Hepatic stellate cell (primary cell): Measurements from ENCODE around the gene SMG6.
"Not testable (repeated sequence)": the region's sequence is repeated elsewhere in the genome, so short reads cannot be mapped to it uniquely, and the experiment has no call there.

Experiments
- DNase-seq: peaks from one replicate; pipeline ENCODE4 v3.0.0; 2011; ENCODE audit warnings: low spot score

Gene SMG6

DNA sequence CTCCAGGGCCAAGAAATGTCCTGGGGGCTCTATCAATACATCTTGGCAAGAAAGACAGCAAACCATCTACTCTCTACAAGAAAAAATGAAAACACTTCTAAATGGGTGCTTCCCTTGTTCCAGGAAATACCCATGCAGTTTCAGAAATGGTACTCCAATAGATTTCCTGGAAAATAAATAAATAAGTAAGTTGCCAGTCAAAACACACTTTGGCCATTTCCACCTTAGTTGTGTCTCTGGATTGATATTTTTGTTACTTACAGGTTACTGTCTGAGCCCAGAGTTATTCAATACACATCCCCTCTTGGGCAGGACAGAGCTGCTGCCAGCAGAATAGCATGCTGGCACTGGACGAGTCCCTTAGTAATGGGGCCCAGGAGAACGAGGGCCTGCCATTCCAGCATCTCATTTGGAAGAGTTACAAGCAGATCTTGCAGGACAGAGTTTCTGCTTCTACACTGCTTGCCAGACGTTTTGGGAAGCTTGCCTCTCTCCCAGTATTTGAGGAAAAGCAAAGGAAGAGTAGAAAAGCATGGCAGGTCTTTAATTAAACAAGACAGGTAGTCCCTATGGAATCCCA, 100.5 kb downstream of the SMG6 start:
- DNase-seq, result no peak

DNA sequence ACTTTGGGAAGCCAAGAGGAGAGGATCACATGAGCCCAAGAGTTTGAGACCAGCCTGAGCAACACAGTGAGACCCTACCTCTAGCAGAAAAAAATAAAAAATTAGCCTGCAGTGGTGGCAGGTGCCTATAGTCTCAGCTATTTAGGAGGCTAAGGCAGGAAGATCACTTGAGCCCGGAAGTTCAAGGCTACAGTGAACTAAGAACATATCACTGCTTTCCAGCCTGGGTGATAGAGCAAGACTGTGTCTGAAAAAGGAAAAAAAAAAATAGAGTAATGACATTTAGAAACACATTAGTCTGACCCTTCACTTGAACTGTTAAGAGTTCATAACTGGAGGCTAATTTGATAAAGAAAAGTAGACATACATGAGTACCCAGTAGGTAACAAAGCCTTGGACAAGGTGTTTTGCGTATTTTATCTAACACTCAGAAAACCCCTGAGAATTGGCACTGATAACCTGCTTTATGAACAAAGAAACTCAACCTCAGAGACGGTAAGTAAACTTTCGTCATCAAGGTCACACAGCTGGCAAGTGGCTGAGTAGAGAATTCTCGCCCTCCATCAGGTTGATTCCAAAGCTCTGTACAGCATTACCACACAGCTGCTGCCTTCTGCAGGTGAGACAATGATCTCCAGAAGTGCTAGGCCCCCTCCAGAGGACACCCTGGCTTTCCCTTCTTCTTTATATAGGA, 101.1 kb downstream of the SMG6 start:
- no peak for DNase-seq

DNA sequence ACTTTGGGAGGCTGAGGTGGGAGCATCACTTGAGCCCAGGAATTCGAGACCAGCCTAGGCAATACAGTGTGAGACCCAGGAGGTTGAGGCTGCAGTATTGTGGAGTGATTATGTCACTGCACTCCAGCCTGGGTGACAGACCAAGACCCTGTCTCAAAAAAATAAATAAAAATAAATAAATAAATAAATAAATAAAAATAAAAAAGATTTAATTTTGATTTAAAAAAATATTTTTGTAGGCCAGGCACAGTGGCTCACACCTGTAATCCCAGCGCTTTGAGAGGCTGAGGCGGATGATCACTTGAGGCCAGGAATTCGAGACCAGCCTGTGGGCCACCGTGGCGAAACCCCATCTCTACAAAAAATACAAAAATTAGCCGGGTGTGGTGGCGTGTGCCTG, 104.2 kb downstream of the SMG6 start:
- DNase-seq, result not testable (repeated sequence)

DNA sequence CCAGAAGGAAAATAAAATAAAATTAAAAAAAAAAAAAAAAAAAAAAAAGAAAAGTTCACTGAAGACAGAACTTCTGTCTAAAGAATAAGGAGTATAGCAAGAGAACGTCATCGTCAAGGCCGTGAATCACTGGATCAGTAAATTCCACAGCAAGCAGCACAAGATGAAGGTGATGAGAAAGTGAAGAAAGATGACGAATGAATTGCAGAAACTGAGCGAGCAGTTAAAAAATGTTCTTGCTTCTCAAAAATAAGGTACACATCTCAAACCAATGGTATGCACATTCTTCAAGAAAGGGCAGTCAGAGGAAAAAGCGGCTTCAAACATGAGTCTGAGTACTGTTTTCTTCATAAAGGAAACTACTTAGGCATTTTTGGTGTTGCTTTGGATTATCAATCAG, 104.7 kb downstream of the SMG6 start:
- no peak for DNase-seq

DNA sequence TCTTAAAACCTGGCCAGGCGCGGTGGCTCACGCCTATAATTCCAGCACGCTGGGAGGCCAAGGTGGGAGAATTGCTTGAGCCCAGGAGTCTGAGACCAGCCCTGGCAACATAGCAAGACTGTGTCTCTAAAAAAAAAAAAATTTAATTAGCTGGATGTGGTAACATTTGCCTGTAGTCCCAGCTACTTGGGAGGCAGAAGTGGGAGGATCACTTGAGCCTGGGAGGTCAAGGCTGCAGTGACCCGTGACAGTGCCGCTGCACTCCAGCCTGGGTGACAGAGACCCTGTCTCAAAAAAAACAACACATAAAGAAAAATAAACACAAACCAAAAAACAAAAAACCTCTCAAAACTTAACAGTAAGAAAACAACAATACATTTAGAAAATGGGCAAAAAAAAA, 106.3 kb downstream of the SMG6 start:
- DNase-seq, result no peak

DNA sequence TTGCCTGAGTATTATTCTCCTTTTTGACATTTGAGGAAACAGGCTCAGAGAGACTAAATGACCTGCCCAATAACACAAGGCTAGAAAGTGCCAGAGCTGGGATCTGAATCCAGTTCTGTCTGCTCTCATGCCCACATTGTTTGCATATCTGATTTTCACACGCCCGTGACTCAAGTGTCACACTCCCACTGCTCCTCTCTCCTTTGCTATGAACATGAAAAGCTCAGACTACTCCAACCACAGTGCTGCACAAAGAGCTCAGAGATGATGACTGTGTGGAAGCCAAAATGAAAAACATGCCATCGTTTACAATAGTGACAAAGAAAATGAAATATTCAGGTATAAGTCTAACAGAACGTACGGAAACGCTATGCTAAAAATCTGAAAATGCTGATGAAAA, 107.9 kb downstream of the SMG6 start:
- DNase-seq, result no peak

DNA sequence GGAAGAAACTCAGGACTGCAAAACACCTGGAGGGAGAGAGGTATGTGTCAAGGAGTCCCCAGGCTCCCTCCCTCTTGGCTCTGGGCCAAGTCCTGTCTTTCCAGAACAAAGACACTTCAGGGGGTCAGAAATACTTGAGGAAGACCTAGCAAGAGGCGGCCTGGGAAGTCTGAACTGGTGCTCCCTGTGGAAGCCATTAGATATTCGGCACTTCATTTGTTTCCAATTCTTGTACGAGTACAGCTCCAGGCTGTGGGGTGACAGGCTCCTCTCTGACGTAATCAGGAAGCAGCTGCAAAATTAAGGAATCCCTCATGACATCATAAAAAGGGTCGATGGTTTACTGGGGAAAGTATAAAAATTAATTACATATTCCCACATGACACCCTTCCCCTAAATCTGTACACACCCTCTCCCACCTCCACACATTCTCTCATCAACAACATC, 108.7 kb downstream of the SMG6 start:
- DNase-seq, result no peak

DNA sequence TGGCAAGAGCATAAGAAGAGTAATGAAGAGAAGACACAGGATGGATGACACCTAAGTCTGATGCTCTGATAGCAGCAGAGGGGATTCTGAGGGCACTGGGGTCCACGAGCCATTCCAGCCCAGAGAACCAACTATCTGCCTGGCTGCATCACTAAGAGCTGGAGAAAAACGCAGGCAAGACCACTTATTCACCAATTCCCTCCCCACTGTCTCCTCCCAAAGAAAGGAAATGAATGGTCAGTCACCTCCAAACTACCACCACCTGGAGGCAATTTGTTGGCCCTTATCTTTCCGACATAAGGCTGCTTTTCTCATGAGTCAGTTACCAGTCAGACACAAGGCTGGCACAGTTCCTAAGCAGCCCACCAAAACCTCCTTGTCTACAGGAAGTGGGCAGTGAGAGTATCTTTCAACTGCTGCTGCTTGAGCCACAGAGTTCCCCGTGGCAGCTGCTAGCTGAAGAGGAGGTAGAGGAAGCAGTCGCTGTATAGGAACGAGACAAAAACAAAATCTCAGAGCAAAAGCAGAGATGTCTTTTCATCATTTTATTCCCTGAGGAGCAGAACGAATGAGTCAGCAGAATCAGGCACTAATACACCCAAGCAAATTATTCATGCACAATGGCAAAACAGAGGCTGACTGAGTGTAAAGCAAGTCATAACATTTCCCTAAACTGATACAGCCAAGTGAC, 111.1 kb downstream of the SMG6 start:
- DNase-seq, result peak; percentile 71

DNA sequence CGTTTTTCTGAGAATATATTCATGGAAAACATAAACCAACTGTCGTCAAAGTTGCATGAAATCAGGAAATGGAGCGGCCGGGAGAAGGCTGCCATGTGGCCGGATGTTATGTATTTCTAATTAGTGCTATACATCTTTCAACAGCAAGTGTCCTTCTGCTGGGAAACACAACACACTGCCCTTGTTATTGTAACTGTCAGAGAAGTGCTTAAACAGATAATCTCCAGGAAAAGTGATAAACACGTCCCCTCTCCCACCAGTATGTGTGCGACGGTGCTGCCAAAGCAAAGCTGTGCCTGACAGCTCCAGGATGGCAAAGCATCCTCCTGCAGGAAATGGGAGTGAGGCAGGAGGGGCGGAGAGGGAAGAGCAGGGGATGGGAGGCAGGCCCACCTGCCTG, 111.8 kb downstream of the SMG6 start:
- no peak for DNase-seq

DNA sequence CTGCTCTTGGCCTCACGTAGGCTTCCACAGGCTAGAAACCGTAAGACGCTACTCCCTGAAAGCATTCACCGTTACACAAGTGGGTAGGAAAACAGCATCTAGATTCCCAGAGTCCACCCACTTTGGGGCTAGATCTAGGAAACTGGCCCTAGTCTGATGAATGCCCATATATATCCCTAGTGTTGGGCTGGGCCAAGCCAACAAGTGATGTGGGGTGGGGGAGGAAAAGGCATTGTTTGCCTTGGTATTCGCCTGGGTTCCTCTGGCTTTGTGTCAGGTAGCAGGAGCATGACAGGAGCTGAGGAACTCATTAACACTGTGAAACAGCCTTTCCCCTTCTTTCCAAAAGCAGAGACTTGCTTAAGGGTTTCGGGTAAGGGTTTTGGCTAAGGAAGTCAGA, 112.4 kb downstream of the SMG6 start:
- no peak for DNase-seq

DNA sequence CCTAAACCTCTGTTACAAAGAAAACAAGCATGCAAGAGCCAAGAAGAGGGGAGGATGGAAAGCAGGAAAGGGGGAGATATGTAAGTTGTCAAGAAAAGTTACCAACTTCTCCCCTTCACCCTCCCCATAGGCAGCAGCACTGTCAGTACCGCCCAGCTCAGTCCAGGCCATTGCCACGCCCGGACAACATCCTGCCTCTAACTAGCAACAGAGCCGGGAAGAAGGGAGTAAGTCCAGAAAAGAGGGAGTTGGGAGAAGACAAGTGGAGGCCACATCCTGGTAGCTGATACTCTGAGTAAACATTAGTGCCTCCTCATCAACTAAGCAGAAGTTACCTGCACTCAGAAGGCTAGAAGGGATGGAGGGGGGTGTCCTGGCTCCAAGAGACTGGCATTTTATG, 113.6 kb downstream of the SMG6 start:
- DNase-seq, result no peak

DNA sequence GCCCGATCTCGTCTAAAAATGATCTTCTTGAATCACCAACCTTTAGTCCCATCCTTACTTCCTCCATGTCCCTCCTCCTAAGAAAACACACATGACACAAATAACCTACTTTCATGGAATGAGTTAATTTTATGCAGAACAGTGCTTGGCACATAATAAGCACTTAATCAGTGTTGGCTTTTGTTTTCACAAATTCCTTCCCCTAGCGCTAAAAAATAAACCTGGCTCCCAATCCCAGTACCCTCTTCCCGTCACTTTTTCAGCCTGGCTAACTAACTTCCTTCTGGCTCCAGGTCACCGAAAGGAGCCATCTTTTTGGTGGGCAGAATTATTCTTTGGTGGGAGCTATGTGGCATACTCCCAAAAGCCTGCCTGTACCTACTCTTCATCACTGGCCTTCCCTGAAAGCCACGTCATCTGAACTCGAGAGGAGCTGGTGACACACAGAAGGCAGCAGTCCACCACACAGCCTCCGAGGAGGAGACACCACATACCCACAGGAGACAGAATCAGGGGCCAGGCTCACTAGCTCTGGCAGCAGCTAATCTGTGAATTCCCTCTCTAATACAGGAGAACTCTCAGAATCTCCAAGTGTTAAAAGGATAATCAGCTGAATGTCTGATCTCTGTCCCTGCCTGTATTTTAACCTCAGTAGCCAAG, 114.5 kb downstream of the SMG6 start:
- DNase-seq, result no peak

DNA sequence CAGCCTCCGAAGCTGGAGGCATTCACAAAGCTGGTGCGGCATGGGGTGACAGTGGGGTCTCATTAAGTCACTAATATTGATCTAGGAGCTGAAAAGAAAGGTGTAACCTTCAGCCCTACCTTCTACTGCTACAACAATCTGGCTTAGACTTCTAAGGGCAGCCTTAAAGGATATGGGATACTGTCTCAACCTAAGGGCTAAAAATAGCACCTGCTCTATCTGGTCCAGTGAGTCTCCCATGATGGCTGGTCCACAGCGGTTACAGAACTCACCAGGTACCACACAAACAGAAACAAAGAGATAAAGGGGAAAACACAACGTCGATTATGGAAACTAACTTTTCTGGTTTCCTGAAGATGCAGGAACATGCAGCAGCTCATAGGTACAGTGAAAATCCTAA, 115.8 kb downstream of the SMG6 start:
- DNase-seq, result no peak

DNA sequence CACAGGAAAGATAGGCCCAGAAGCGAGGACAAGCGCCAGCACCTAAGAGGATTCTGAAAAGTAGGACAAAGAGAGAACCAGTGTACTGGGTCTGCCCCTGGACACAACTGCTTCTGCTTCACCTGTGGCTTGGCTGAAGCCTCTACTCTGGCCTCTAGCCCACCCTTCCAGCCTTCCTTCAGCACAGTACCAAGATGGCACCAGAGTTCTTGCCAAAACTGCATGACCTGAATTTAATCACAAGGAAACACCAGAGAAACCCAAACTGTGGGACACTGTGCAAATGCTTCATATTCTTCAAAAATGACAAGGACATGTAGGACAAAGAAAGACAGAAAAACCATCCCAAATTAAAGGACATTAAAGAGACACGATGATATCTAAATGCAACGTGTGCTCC, 116.6 kb downstream of the SMG6 start:
- DNase-seq, result no peak

DNA sequence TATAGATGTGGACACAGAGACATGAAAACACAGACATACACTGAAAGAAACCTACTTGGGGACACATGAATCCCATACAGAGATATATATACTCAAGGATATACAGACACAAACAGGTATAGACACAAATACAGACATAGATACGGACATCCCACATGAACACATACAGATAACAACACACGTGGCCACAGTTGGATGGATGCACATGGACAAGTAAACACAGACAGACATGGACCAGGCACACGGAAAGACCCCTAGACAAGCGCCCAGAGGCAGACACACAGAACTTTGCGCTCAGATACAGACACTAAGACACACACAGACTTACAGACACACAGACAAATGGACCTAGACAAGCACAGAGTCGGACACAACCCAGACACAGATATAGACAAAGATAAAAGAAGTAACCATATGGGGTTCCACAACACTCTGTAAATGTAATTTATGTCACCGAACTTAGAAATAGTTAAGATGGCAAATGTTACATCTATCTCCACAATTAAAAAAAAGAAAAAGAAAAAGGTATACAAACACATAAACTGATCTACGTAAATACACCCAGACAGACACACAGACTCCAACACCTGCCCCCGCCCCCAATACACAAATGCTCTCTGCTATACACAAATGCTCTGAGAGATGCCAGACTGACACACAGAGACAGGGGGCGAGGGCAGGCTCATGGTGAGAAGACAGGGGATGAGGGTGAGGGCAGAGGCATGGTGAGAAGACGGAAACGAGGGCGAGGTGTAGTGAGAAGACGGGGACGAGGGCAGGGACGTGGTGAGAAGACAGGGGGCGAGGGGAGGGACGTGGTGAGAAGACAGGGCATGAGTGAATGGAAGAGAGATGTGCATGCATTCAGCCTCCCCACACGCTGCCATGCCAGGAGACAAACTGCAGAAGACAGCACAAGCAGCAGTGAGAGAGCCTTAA, 118.3 kb downstream of the SMG6 start:
- DNase-seq, result no peak

DNA sequence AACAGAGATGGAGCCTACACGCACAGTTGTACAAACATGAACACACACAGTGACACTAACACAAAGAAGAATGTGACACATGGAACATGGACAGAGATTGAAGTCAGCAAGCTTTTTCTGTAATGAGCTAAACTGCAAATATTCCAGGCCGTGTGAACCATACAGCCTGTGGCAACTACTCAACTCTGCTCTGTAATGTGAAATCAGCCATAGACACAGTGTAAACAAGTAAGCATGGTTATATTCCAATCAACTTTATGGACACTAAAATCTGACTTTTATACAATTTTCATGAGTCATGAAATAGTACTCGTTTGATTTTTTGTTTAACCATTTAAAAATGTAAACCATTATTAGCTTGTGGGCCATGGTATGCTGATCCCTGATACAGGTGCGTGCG, 120.2 kb downstream of the SMG6 start:
- no peak for DNase-seq

DNA sequence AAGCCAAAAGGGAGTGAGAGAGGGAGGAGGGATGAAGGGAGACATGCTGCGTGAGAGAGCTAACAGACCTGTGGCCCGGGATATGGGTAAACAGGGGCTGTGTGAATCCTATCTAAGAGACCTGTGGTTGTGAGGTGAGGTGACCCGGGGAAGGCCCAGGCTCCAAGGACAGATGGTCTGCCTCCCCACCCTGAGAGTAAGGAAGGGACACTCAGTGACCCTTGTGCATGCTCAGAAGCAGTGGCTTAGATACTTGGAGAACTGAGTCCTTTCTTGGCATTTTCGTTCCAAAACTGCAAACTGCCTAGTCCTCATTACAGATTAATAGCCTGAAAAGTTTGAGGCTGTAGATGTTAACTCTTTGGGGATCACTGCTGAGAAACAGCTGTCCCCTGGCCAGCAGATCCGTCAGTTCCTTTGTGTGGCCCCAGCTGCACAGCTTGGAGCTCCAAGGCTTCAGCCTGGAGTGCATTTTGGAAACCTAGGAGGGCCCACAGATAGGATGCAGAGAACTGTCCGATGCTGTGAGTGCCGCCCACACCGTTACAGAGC, 121.6 kb downstream of the SMG6 start:
- no peak for DNase-seq

DNA sequence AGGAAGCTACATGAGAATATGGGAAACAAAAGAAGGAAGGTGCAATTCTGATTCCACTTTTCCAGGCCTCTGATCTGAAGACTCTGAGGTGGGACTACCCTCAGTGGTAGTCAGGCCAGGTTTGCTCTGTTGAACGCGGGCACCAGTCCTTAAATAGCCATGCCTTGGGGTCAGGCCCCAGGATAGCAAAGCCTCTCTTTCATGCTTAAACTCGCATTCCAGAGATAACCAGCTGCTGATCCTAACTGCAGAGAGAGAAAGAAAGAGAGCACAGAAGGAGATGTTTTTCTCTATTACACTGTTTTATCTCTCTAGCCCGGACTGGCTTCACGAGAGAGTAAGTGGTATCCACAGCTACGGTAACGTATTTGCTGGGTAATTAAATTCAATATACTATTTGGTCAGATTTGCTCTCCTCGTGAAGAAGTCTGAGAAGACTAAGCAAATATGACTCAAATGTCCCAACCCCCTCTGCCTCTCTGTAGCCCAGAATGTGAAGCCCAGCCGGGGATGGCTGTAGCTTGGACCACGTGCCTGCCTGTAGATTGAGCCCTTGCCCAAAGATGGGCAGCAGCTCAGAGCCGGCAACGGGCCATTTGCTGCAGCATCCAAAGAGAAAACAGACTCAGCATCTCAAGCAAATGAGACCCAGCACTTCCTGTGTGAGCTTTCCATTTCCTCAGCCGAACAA, 122.2 kb downstream of the SMG6 start:
- DNase-seq, result peak; percentile 77

DNA sequence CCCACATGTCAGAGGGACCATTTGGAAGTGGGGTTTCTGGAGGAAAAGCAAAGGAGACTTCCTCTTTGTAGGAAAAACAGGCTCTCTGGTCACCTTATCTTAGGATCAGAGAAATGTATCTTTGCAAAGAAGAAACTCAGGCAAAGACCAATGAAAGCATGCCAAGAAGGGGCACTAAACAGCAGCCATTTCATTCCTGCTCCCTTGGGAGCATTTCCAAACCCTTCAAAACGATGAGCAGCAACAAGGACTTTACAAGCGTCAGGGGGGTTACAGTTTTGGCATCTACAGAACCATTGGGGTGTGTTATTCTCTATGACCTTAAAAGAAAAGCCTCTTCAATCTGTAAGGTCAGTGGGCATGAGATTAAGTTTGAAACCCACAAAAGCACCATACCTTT, 122.8 kb downstream of the SMG6 start:
- no peak for DNase-seq

DNA sequence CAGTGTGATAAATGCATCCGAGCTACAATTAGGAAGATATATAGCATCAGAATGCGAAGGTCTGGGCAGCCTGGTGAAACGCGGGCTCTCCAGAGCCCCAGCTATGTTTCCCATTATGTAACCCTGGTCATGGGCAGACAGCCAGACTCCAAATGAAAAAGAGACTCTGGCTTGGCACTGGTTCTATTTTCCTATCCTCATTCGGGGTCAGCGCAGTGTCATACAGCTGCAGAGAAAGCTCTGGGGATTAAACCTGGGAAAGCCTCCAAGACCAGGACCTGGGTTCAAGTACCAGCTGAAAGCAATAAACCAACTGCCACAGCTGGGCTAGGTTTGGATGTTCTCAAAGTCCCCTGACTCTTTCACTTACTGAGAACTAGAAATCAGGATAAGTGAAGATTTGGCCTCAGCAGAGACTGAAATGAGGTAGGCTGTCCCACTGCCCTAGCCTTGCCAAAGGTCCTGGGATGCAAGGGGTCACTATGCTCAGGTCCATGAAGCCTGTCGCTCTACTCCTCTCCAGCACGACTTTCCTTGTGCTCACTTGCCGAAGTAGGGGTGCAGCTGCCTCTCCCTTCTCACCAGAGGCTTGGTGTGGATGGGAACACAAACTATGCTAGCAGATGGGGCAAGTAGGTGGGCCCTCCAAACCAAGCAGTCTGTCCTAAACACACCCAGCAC, 123.8 kb downstream of the SMG6 start:
- peak; percentile 59 for DNase-seq
